Activated CD4-positive, alpha-beta memory T cell treated with anti-CD3 and anti-CD28 coated beads, Interleukin-2, amount 10 ng/mL, durations not matched to agents 7 days and 5 days (primary cell): ENCODE data around the gene DOCK9. TPM values are rescaled to one million over a fixed set of nuclear protein-coding genes. Genes with fewer than 3 reads are reported as not detected.
A peak's percentile ranks its signal among the peaks of the same experiment; 100 is the strongest.

Source experiments
- CTCF ChIA-PET: fragments of 350-600 bp; sonication (Branson Sonifier 250); formaldehyde crosslinking; loops from one replicate; lab custom pipeline; 2021; ENCODE audit warnings: antibody characterized with exemption, inconsistent platforms; lab: Charles Lee
- POLR2A ChIA-PET: fragments of 350-600 bp; sonication (Branson Sonifier 250); formaldehyde crosslinking; loops from one replicate; lab custom pipeline; 2021; ENCODE audit warnings: antibody characterized with exemption; lab: Charles Lee
- DNase-seq: peaks from one replicate; pipeline ENCODE4 v3.0.0-alpha.2; 2020
- H3K27ac Mint-ChIP-seq: one replicate; pipeline ENCODE4 v1.8.0; 2021; ENCODE audit warnings: mild to moderate bottlenecking, mixed read lengths
- H3K27me3 Mint-ChIP-seq: one replicate; pipeline ENCODE4 v1.8.0; 2021; ENCODE audit warnings: mixed read lengths
- H3K36me3 Mint-ChIP-seq: one replicate; pipeline ENCODE4 v1.8.0; 2021; ENCODE audit warnings: low read depth, mixed read lengths
- H3K4me1 Mint-ChIP-seq: one replicate; pipeline ENCODE4 v1.8.0; 2021; ENCODE audit warnings: mixed read lengths
- H3K4me3 Mint-ChIP-seq: one replicate; pipeline ENCODE4 v1.8.0; 2021; ENCODE audit warnings: mild to moderate bottlenecking, mixed read lengths
- H3K9me3 Mint-ChIP-seq: one replicate; pipeline ENCODE4 v1.8.0; 2021; ENCODE audit warnings: mixed read lengths
- total RNA-seq, 2 experiments: library from RNA; stranded (reverse); gene quantifications; one replicate each; pipeline ENCODE4 v1.2.3, GENCODE V29; 2021

The DOCK9 gene
- total RNA-seq, 2 experiments from 2014 or later: 86.0 to 87.7 TPM

DNA sequence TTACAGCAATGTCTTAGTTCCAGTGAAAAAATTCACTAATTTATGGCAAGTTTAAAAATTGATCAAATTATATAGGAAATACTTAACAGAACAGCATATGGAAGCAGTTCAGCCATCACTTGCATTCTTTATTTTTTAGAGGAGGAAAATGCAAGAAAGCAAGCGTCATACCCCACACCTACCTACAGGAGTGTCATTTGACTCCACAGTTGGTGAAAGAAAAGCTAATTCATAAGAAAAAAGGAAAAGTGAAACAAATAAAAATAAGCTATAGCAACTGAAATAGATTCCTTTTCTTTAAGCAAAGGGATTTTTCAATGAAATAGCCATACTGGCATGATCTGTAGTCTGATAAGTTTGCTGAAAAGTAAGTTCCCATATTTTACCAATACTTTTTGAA lies 111.0 kb downstream of the DOCK9 start:
- H3K36me3 Mint-ChIP-seq: peaks cover 63% of the 10 kb centered on the region
- H3K27ac Mint-ChIP-seq: no peak overlapping the region
- ChIA-PET CTCF (interaction anchor here (1.2 to 1.4 kb wide), 3 partner anchors 24 to 167 kb away, joined by 3 to 8 read pairs (median 4); no protein-coding TSS in a partner anchor), POLR2A (no interaction called here)
- no peaks in the 10 kb centered on the region for H3K9me3 Mint-ChIP-seq
- no peaks in the 10 kb centered on the region for H3K27me3 Mint-ChIP-seq
- H3K4me1 Mint-ChIP-seq: peaks cover 9% of the 10 kb centered on the region
- no peak overlapping the region for H3K4me3 Mint-ChIP-seq
- DNase-seq: no peak

DNA sequence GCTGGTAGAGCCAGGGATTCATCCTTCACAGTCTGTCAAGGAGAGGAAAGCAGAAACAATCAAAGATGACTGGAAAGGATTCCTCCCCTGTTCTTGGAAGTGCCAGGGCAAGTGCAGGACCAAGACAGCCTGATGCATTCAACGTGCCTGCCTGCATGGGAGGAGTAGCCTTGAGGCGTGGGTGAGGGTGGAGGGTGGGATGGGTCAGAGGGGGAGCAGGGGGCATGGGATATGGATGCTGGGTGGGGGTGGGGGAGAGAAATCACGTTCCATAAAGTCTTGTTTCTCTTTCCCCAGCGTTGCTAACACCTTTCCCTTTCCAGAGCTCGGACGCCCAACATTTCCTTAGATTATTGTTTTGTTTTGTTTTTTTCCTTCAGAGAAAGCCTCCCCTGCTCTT lies 117.4 kb downstream of the DOCK9 start:
- Mint-ChIP-seq H3K4me1 (no peaks in the 10 kb centered on the region), H3K36me3 (peaks cover 66% of the 10 kb centered on the region)

DNA sequence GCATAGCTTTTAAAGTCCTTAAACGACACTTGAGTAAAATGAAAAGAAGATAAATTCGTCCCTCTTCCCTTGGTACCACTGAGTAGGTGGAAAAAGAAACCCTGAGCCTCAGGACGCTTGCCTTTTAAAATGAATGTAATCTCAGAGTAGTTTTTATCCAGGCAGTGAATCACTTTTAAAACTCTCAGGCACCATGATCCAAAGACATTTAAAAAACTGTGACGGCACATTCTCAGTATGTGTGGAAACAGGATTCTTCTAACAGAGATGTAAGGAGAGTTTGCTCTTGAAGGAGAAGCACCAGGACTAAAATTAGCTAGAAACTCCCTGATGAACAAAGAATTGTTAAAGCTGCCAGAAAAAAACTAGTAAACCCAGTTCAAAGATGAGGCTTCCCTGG lies 119.7 kb downstream of the DOCK9 start:
- Mint-ChIP-seq H3K27me3 (no peaks in the 10 kb centered on the region), H3K27ac (no peak overlapping the region), H3K9me3 (no peaks in the 10 kb centered on the region), H3K36me3 (peaks cover 73% of the 10 kb centered on the region), H3K4me3 (no peak overlapping the region), H3K4me1 (peaks cover 17% of the 10 kb centered on the region)
- ChIA-PET CTCF (no interaction called here), POLR2A (no interaction called here)
- DNase-seq: no peak

More for the DNA sequence above, 117.4 kb downstream of the DOCK9 start:
- POLR2A ChIA-PET: no interaction called here
- no peak overlapping the region for H3K27ac Mint-ChIP-seq
- no peak overlapping the region for H3K4me3 Mint-ChIP-seq
- H3K9me3 Mint-ChIP-seq: no peaks in the 10 kb centered on the region
- no peaks in the 10 kb centered on the region for H3K27me3 Mint-ChIP-seq
- CTCF ChIA-PET: no interaction called here
- DNase-seq: no peak

DNA sequence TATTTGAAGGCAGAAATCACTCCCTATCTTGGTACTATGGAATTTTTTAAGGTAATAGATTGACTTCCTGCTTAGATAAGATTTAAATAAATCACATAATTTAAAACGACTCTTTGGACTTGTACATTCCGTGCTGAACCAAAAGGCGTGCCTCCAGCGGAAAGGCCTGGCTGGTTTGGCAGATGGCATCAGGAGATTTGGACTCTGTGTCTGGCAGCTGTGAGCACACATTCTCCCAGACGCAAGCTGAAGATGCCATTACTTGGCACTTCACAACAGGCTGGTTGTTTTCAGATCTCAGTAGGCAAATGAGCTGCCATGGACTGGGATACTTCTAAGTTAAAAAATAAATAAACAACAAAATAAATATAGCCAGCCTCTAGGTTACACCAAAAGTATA lies 120.9 kb downstream of the DOCK9 start:
- H3K27ac Mint-ChIP-seq: no peak overlapping the region
- H3K36me3 Mint-ChIP-seq: peaks cover 63% of the 10 kb centered on the region
- H3K27me3 Mint-ChIP-seq: no peaks in the 10 kb centered on the region
- POLR2A ChIA-PET: no interaction called here
- CTCF ChIA-PET: interaction anchor here (0.6 kb wide), 1 partner anchor 12 kb away, joined by 3 read pairs; no protein-coding TSS in a partner anchor
- H3K4me1 Mint-ChIP-seq: peaks cover 23% of the 10 kb centered on the region
- no peak for DNase-seq
- H3K4me3 Mint-ChIP-seq: no peak overlapping the region
- no peaks in the 10 kb centered on the region for H3K9me3 Mint-ChIP-seq

DNA sequence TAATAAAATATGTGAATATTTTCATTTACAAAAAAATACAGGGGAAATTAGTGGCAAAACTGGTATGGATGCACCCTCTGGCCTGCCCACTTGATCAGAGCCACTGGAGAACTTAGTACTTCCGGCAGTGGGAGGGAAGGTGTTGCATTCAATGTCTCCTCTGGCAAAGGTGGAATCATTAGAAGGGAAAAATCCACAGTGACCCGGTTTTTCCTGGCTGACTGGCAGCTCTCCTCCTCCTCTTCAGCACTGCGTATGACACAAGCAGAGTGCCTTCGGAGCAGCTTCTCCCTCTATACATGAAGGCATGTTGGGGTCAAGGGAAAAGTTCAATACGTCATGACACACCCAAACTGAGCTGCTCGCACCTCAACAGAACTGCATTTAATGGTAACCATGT lies 123.4 kb downstream of the DOCK9 start:
- peaks cover 23% of the 10 kb centered on the region for H3K4me1 Mint-ChIP-seq

DNA sequence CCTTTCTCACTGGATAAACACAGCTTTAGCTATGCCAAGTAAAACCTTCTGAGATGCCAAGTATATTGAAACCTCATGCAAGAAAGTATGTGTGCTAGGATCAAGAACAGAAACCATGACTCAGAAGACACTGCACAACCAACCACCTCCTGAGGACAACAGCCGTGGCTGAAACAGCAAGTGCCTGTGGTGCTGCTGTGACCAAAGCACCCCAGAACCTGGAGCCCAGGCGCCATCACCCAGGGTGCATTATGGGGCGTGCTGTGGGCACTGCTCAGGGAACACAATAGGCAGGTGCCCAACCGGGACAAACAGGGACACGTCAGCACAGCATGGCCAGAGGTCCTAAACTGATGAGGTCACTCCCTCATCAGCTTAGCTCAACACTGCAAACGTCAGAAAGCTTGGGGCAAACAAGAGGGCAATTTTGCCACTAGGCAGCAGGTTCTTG lies 124.1 kb downstream of the DOCK9 start:
- ChIA-PET POLR2A (no interaction called here), CTCF (interaction anchor here (1.1 kb wide), 1 partner anchor 11 kb away, joined by 4 read pairs; no protein-coding TSS in a partner anchor)
- peak; percentile 68 for DNase-seq
- no peak overlapping the region for H3K4me3 Mint-ChIP-seq
- peaks cover 49% of the 10 kb centered on the region for H3K36me3 Mint-ChIP-seq
- no peaks in the 10 kb centered on the region for H3K27me3 Mint-ChIP-seq
- peaks cover 23% of the 10 kb centered on the region for H3K4me1 Mint-ChIP-seq
- H3K9me3 Mint-ChIP-seq: no peaks in the 10 kb centered on the region
- peak overlapping the region; percentile 50 for H3K27ac Mint-ChIP-seq

More for the DNA sequence above, 123.4 kb downstream of the DOCK9 start:
- DNase-seq: no peak
- Mint-ChIP-seq H3K9me3 (no peaks in the 10 kb centered on the region), H3K36me3 (peaks cover 56% of the 10 kb centered on the region), H3K27me3 (no peaks in the 10 kb centered on the region), H3K27ac (no peak overlapping the region), H3K4me3 (no peak overlapping the region)
- CTCF ChIA-PET: interaction anchor here (1.1 to 1.2 kb wide), 2 partner anchors 11 to 12 kb away, joined by 4 to 6 read pairs; no protein-coding TSS in a partner anchor
- POLR2A ChIA-PET: interaction anchor here (1.3 kb wide), 1 partner anchor 11 kb away, joined by 4 read pairs; no protein-coding TSS in a partner anchor

DNA sequence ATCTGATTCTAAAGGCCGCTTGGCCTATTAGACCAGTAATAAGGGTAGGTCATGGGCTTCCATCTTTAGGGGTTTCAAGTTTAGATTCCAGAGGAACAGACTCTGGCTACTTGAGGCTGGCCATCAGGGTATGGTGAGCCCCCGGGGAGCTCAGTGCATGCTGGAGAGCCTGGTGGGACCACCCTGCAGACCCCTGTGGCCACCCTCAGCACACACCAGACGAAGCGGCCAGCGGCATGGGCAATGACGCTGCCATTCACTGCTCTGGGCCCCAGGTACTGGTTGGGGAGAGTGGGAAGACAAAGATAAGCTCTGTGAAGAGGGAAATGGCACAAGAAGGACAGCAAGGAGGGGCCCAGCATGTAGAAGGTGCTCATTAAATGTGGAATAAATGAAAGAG lies 126.6 kb downstream of the DOCK9 start:
- Mint-ChIP-seq H3K4me1 (peaks cover 23% of the 10 kb centered on the region), H3K4me3 (no peak overlapping the region), H3K36me3 (peaks cover 50% of the 10 kb centered on the region), H3K27me3 (no peaks in the 10 kb centered on the region), H3K27ac (no peak overlapping the region), H3K9me3 (no peaks in the 10 kb centered on the region)
- CTCF ChIA-PET: interaction anchor here (1.6 to 3.3 kb wide), 2 partner anchors 11 to 16 kb away, joined by 8 to 17 read pairs; no protein-coding TSS in a partner anchor
- POLR2A ChIA-PET: no interaction called here
- no peak for DNase-seq

DNA sequence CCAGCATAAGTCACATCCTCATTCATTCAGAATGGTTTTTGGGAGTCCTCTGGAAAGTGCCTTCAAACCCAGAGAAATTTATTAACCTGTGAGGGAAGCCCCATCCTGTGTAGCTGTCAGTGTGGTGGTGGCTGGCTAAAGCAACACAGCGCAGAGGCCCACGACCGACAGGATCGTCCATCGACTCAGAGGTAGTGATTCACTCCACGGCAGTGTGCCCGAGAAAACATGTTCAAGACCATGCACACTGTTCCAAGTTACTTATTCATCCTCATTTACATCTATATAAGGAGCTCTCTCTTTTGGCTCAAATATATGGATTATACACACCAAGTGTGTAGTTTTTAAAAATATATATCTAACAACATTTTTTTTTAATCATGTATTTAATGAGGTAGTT lies 129.1 kb downstream of the DOCK9 start:
- peaks cover 45% of the 10 kb centered on the region for H3K36me3 Mint-ChIP-seq
- H3K4me3 Mint-ChIP-seq: no peak overlapping the region
- H3K27ac Mint-ChIP-seq: no peak overlapping the region
- DNase-seq: no peak
- CTCF ChIA-PET: interaction anchor here (0.8 to 3.3 kb wide), 4 partner anchors 9 to 417 kb away, joined by 3 to 17 read pairs (median 4); no protein-coding TSS in a partner anchor
- H3K27me3 Mint-ChIP-seq: no peaks in the 10 kb centered on the region
- H3K9me3 Mint-ChIP-seq: no peaks in the 10 kb centered on the region
- H3K4me1 Mint-ChIP-seq: peaks cover 12% of the 10 kb centered on the region
- POLR2A ChIA-PET: no interaction called here

GRCh38 chr13:98847780-98848179 lies 130.1 kb downstream of the DOCK9 start:
- H3K36me3 Mint-ChIP-seq: peaks cover 46% of the 10 kb centered on the region
- ChIA-PET CTCF (no interaction called here), POLR2A (interaction anchor here (0.6 kb wide), 1 partner anchor 253 kb away, joined by 4 read pairs; no protein-coding TSS in a partner anchor)
- no peaks in the 10 kb centered on the region for H3K9me3 Mint-ChIP-seq
- no peaks in the 10 kb centered on the region for H3K27me3 Mint-ChIP-seq
- peaks cover 4% of the 10 kb centered on the region for H3K4me1 Mint-ChIP-seq
- no peak for DNase-seq
- H3K4me3 Mint-ChIP-seq: no peak overlapping the region
- no peak overlapping the region for H3K27ac Mint-ChIP-seq

DNA sequence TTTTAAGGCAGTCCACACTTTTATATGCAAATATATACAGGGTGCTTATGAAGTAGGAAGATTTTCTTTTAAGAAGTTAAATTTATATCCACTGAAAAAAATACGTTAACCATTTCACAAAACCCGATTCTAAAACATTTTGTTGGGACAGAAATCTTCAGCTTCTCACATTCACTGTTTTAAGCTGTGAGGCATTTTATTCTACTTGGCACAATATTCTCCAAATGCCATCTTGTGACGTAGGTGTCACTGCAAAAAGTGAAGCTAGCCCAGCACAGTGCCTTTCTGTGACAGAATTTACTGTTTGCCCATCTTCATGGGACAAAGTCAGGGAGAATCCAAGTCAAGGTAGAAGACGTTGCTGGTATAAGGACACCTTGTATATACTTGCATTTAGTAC lies 130.9 kb downstream of the DOCK9 start:
- CTCF ChIA-PET: no interaction called here
- POLR2A ChIA-PET: no interaction called here
- no peak for DNase-seq

GRCh38 chr13:98846521-98846920 lies 131.3 kb downstream of the DOCK9 start:
- H3K36me3 Mint-ChIP-seq: peaks cover 48% of the 10 kb centered on the region
- POLR2A ChIA-PET: no interaction called here
- no peaks in the 10 kb centered on the region for H3K27me3 Mint-ChIP-seq
- no peak for DNase-seq
- no peaks in the 10 kb centered on the region for H3K9me3 Mint-ChIP-seq
- H3K27ac Mint-ChIP-seq: no peak overlapping the region
- no peak overlapping the region for H3K4me3 Mint-ChIP-seq
- CTCF ChIA-PET: no interaction called here
- H3K4me1 Mint-ChIP-seq: peaks cover 1% of the 10 kb centered on the region

More for the DNA sequence above, 130.9 kb downstream of the DOCK9 start:
- Mint-ChIP-seq H3K4me1 (peaks cover 1% of the 10 kb centered on the region), H3K27ac (no peak overlapping the region), H3K4me3 (no peak overlapping the region), H3K27me3 (no peaks in the 10 kb centered on the region), H3K36me3 (peaks cover 49% of the 10 kb centered on the region), H3K9me3 (no peaks in the 10 kb centered on the region)

GRCh38 chr13:98845742-98846141 lies 132.1 kb downstream of the DOCK9 start:
- Mint-ChIP-seq H3K9me3 (no peaks in the 10 kb centered on the region), H3K27ac (no peak overlapping the region), H3K27me3 (no peaks in the 10 kb centered on the region), H3K4me1 (peaks cover 1% of the 10 kb centered on the region), H3K36me3 (peaks cover 40% of the 10 kb centered on the region), H3K4me3 (no peak overlapping the region)
- ChIA-PET POLR2A (no interaction called here), CTCF (interaction anchor here (1.6 kb wide), 1 partner anchor 23 kb away, joined by 4 read pairs; no protein-coding TSS in a partner anchor)
- DNase-seq: no peak

- Mint-ChIP-seq H3K9me3 (no peaks in the 10 kb centered on the region), H3K36me3 (peaks cover 39% of the 10 kb centered on the region), H3K27ac (no peak overlapping the region), H3K4me1 (peaks cover 4% of the 10 kb centered on the region), H3K4me3 (no peak overlapping the region), H3K27me3 (no peaks in the 10 kb centered on the region)
- no peak for DNase-seq
- ChIA-PET POLR2A (interaction anchor here (1.1 kb wide), 1 partner anchor 45 kb away, joined by 3 read pairs; no protein-coding TSS in a partner anchor), CTCF (interaction anchor here (0.7 to 2.4 kb wide), 7 partner anchors 11 to 276 kb away, joined by 3 to 13 read pairs (median 3); no protein-coding TSS in a partner anchor)
Observed at GRCh38 chr13:98844021-98844420, 133.8 kb downstream of the DOCK9 start.
